Nucleus accumbens (tissue), 56 donors: ENCODE measurements around the gene UVRAG.

Source experiments
- DNase-seq, 56 donors: peaks; one replicate each; lab custom pipeline; 2025; lab: John Stamatoyannopoulos, UW

UVRAG gene

DNA sequence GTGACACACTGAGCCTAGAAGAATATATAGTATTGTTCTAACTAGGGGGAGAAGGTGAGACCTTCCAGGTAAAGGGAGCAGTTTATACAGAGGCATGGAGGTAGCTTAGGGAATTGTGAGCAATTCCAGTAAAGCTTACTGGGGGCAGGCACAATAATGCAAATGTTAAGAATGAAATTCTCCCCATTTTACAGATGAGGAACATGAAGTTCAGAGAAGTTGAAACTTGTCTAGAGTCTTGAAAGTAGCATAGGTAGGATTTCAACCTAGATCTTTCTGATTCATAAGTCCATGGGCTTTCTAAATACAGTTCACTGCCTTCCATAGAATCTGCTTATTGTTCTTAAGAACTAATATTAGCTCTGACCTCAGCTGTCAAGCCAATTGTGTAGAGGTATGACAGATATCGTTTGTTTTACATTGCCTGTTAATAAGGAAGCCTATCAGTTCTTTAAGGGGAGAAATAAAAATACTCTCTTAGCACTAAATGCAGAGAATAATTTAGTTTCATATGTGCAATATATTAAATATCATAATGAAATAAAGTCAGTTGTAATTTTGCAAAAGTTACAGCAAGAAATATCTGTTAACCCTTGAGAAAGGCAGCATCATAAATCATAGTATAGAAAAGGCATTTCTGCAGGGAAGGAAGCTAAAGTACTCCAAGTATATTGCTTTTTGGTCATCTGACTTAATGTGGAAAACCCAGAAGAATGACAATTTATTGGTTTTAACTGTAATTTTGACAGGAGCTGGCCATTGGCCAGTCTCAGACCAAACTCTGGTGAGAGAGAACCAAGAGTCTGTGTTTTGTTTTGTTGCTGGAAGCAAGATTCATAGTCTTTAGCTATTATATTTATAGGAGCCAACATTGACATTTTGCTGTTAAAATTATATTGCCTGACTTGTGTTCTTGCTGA is 181.8 kb downstream of the UVRAG start:
- no peak for DNase-seq

DNA sequence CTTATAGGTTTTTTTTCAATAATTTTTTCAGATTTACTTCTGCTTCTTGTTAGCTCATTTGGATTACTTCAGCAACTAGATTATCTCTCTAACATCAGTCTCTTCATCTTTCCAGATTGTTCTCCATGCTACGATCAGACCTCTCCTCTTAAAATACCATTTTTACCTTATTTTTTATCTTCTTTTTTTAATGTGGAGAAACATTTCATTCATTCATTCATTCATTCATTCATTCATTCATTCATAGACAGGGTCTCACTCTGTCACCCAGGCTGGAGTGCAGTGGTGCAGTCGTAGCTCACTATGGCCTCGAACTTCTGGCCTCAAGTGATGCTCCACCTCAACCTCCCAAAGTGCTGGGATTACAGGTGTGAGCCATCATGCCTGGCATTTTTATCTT is 189.4 kb downstream of the UVRAG start:
- no peak for DNase-seq

DNA sequence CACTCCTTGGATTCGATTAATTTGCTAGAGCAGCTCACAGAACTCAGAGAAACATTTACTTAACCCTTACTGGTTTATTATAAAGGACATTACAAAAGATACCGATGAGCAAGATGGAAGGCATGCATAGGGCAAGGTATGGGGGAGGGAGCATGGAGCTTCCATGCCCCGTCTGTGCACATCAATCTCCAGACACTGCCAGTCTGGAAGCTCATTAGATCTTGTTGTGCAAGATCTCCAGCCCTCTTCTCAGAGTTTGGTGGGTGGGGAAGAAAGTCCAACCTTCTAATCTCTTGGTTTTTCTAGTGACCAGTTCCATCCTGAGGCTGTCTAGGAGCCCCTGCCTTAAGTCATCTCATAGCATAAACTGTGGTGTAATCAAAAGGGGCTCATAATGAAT is 190.7 kb downstream of the UVRAG start:
- DNase-seq, result no peak

DNA sequence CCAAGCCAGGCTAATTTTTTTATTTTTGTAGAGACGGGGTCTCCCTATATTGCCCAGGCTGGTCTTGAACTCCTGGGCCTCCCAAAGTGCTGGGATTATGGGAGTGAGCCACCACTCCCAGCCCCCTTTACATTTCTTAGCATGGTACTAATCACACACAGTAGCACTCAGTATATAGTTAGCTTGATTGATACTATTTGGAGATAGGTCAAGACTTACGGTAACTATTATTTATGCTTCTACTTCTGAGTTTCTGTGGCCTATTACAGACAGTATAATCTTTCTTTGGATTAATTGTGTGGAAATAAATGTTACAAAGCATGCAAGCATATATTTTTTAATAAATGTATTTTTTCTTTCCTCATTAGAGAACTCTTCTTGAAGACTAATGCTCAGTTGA is 192.2 kb downstream of the UVRAG start:
- DNase-seq, result no peak

DNA sequence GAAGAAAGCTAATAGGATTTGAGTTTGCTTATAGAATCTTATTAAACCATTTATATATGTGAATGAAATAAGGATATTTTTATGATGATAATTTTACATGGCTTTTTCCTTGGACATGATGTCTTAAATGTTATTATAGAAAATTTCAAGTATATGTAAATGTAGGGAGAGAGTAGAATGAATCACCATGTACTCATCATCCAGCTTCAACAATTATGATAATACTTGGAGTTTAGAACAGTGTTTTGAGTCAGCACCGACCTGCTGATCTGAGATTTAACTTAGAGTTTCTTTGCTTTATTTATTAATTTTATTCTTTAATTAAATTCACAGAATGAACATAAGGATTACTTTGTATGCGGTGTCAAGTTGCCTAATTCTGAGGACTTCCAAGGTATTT is 193.5 kb downstream of the UVRAG start:
- no peak for DNase-seq

DNA sequence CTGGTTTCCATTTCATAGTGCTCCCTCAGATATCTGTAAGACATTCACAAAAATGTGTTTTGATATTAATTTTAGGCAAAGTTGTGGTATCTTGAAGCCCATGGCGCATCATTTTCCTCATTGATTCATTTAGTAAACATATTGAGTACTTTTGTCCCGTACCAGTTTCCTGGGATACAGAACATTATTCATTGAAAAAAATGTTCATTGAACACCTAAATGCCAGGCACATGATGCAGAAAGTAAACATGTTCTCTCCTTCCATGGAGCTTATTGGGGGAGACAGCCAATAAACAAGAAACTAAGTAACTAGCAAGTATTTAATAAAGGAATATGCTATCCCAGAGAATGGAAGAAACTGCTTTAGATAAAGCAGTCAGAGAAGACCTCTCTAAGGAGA is 195.0 kb downstream of the UVRAG start:
- DNase-seq, result no peak

DNA sequence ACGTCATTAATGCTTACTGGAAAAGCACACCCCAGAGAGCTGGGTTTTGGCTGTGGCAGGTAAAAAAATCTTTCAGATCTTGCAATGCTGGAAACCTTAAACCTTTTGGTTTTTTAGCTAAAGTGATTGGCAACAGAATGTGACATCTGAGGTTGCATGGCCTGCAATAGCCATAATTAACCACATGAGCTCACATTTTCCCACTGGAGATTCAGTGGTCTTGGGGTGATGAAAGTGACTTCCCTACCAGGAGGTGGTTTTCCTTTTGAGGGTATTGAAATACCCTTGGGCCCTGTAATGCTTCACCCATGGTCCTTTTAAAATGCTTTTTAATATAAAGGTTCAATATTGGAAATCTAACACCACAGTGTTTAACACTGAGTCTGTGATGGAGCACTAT is 198.5 kb downstream of the UVRAG start:
- no peak for DNase-seq

DNA sequence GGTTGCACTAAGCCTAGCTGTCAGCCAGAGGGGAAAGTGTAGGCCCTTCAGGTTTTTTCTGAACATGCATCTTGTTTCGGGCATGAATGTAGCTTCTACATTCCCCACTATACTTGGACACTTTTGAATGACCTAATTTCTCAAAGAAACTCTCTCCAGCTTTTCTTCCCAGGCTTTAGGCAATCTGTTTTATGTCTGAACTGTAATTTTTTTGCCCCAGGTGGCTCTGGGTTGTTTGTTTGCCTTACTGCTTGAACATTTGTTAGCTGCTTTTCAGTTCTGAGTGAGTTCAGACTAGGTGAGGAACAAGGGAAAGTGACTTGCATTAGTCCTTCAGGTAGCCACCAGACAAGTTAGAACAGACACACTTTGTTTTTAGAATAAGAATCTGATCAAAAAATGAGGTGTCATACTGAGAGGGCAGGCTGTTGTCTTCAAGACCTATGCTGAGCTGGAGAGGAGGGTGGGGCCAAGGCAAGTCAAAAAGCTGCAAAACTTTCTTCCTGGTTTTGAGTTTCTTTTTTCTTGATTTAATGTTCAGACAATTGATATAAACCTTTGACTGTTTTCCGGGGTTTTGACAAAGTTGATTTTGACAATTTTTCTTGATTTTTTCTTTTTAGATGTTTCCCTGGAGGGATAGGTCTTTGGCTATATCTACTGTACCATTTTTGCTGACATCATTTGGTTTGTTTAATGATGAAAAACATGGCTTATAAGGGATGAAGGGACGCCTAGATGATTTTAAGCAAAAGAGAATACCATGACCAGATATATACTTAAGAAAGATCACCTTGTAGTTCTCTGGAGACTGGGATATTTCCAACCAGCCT is 208.4 kb downstream of the UVRAG start:
- DNase-seq, result no peak

DNA sequence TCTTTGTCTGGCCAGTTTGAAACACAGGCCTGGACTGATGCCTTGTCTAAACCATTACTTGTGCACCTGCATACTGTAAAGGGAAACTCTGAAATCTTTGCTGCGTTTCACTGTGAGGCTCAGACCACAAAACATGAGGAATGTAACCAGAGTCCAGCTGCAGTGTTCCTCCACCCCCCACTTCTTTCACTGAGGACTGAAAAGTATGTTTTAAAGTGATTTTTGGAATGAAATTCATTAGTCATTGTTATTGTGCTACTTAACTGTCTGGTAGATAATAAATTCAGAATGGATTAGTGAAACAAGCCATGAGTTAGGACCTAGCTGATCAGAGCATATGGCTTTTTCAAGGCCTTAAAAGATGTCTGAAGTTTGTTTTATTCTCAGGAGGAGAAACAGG is 210.1 kb downstream of the UVRAG start:
- no peak for DNase-seq

DNA sequence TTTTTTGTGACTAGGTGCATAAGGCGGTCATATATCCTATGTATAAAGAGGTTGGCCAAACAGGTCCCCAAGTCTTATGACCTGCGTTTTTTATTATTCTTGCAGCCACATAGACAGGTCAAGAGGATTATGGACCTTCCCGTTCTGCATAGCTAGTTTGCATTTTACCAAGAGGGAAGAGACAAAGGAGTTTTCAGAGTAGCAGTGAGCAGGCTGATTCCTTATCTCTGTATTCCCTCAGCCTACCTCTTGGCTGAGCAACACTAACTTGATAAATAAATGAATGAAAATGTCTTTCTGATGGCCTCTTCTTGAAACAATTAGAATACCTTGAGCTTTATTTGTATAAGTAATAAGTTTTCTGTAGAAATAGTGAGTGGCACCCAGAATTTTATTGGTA is 210.8 kb downstream of the UVRAG start:
- no peak for DNase-seq

DNA sequence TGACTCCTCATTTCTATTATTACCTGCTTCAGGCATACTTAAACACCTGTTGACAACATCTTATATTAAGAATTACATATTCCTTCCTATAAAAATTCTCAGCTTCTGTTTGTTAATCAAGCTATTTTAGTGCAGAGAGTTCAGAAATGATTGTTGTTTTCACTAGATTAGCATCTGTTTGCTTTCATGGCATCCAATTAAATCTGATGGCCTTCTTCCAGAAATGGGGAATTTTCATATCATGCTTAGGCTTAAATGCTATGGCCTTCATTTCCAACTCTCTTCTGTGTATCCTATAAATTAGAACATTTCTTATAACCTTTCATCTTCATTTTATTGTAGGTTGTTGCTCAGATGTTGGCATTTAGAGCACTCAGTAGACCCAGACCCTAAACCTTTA is 211.3 kb downstream of the UVRAG start:
- no peak for DNase-seq

DNA sequence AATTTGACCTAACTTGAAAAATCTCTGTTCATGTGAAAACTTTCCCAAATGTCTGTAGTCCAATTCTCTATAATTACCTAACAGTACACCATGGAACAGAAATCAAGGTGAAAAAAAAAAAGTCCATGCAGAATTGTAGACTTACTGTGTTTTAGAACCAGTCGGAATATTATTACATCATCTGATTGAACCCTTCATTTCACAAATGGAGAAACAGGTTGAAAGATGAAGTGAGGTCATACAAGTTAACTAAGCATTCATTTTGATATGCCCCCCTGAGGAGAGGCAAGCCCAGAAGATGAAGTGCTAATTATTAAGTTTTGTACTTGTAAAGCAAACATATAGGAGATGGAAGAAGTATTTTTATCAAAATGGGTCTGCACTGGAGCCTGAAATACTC is 211.9 kb downstream of the UVRAG start:
- no peak for DNase-seq

DNA sequence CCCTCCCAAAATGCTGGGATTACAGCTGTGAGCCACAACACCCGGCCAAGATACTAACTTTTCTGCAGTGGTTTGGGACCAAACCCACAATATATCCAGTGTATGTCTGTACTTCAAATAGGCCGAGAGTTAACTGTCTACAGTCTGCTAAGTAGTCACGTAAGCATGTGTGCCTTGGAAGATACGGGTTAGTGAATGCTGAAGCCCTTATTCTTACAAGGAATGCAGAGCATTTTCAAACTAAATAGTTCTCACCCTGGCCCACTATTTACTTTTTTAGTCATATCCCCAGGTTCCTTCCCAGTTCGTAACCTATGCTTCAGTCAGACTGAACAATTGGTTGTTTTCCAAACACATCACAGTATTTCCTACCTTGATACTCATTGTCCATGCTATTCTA is 215.3 kb downstream of the UVRAG start:
- DNase-seq, result no peak

DNA sequence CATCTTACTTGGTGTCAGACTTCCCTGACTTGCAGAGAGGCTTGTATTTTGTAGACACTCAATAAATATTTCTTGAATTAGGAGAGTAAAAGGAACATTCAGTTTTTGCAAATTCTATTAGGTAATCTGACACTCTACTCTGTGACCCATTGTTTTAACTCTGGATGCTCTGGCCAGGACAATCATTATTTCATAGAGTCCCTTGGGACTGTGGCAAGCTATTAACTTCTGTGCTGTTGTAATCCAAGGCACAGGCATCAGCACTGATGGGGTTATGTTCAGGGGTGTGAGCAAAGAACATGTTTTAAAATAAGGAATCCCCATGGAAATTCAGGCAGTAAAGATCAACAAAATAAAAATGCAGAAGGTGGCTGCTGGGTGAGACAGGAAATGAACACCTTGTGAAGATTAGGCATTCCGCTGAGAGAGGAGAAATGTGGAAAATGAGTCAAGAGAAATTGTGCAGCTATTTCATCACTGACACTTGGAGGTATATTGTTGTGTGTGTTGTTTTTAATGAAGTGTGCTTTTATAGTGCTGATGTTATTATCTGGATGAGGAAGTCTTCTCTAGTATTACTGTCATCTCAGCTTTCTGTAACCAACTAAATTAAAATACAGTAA is 216.1 kb downstream of the UVRAG start:
- no peak for DNase-seq

DNA sequence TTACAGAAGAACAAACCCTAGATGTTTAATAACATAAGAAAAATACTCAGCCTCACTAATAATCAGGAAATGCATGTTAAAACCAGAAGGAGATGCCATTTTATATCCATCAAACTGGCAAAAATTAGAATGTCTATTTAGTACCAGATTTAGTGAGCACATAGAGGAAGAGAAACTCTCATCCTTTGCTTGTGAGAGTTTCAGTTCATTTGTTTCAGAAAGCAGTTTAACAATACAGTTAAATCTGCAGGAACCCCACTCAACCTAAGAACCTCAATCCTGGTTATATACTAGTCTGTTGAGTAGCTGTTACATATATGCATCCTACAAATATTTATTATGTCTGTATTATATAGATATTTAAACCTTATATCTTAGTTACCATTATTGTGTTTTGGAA is 218.7 kb downstream of the UVRAG start:
- DNase-seq, result no peak

DNA sequence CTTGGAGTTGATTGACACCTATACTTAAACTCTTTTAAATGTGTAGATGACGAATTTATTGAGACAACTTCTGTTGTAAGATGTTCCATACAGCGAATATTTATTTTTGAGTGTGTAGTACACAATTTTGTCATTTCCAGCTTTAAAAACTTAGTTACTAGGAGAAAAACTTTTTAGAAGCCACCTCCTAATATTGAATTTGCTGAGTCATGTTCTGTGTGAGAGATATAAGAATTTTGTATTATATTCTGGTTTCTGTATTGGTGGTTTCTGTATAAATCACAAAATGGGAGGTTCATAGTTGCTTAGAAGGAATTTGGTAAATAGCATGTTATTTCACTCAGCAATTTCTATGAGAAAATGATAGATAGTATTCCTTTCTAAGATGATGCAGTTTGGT is 220.0 kb downstream of the UVRAG start:
- DNase-seq, result no peak

DNA sequence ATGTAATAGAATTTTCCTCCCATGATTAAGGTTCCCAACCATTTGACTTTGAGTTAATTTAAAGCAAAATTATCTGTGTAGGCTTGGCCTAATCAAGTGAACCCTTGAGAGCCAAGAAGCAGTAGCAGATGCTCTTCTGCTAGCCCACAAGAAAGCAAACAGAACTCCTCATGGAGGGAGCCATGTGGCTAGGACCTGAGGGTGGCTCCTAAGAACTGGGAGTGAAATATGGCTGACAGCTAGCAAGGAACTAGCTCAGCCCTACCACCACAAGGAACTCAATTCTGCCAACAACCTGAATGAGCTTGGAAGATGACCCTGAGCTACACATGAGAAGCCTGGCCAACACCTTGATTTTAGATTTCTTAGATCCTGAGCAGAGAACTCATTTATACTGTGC is 223.6 kb downstream of the UVRAG start:
- DNase-seq, result no peak

DNA sequence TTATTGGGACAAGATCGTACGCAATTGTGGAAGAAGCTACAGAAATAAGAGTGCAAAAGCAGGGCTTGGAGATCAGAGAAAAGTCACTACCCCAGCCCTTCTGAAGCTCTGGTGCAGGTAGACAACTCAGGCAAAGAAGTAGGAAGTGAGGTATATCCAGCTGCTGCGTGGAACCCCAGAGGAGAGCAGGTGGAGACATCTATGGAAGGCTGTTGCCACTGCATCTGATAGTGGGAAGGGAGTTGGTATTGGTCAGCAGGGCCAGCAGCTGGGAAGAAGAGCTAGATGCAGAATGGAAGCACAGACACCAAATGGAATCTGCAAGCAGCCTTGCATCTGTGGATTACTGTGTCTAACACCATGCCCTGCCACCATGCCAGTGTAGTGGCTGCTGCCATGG is 226.2 kb downstream of the UVRAG start:
- DNase-seq, result no peak

DNA sequence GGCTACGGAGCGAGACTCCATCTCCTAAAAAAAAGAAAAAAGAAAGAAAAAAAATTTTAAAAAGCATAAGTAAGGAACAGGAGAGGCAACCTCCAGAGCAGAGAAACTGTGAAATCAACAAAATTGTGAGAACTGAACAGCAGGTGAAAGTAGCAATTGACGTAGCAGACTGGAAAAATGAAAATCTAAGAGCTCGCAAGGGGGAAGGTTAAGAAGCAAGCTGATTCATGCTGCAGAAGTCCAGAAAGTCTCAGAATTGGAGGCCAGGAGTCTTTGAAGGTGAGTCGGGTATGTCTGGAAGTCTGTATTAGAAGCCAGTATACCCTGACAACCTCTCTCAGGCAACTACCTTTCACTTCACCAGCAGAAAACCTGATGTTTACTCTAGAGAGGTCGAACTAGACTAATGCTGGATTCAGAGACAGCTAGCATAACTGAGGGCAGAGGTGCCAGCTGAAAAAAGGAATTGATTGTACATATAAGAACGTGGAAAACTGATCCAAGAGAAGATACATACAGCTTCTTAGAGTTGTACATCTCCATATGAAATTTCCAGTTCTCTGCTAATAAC is 229.8 kb downstream of the UVRAG start:
- no peak for DNase-seq

DNA sequence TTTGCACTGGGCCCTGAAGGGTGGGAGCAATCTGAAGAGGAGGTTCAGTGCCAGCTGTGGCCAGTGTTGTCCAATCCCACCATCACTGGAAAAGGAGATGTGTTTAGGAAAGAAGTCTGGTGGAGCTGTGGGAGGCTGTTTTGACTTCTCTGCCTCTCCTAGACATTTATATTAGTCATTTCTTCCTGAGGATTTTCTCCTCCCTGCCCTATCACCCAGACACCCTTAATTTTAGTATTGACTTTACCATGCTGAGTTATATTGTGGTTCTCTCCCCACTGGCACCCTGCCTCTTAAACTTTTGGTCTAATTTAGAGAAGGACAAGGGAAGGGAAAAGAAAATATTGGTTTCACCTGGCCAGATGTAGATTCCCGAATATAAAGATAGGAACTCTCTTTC is 232.2 kb downstream of the UVRAG start:
- DNase-seq, result no peak

DNA sequence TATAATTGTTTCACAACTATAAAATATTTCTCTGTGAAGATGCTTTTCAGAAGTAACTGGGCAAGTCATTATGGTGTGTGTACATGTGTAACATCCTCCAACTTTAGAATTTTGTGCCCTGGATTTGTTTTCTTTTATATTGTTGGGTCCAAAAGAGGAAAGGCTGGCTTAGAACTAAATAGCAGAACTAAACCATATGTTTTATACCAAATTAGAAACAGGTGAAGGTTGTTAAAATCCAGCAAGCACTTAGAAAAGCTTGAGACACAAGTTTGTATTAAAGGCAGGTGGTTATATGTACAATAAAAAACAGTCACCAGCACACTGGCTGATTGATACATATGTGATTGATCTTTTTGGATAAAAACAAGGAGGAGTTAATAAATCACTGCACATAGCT is 232.8 kb downstream of the UVRAG start:
- DNase-seq, result no peak
